ENCODE measurements around the gene VEGFD. TPM values are rescaled to one million over a fixed set of nuclear protein-coding genes. Genes with fewer than 3 reads are reported as not detected.
A peak's percentile ranks its signal among the peaks of the same experiment; 100 is the strongest.

VEGFD gene
- total and polyA plus RNA-seq, 12 donors = 1.1 to 21.0 (median 4.4) TPM

DNA sequence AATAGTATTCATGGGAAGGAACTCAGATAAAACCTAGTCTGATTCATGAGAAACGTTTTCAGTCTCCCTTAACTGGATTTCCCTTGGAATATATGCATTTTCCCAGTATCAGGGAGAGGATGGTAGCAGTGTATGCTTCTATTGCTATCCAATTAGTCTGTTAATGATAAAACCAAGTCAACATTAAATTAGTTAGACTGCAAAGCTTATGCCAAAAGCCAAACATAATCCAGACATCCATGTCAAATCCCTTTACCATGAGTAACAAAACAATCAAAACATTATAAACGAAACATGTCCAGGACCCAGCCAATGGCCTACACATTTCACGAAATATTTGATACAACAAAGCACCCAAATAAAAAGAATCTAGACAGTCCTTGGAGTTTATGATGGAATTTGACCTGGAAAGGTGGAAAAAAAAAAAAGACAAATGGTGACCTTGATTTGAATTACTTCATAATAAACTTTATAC is 34.5 kb upstream of the VEGFD start:
- TF ChIP-seq, protein P1, sequence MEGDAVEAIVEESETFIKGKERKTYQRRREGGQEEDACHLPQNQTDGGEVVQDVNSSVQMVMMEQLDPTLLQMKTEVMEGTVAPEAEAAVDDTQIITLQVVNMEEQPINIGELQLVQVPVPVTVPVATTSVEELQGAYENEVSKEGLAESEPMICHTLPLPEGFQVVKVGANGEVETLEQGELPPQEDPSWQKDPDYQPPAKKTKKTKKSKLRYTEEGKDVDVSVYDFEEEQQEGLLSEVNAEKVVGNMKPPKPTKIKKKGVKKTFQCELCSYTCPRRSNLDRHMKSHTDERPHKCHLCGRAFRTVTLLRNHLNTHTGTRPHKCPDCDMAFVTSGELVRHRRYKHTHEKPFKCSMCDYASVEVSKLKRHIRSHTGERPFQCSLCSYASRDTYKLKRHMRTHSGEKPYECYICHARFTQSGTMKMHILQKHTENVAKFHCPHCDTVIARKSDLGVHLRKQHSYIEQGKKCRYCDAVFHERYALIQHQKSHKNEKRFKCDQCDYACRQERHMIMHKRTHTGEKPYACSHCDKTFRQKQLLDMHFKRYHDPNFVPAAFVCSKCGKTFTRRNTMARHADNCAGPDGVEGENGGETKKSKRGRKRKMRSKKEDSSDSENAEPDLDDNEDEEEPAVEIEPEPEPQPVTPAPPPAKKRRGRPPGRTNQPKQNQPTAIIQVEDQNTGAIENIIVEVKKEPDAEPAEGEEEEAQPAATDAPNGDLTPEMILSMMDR (IDR thresholded peaks at IDR 0.05) = no peak

DNA sequence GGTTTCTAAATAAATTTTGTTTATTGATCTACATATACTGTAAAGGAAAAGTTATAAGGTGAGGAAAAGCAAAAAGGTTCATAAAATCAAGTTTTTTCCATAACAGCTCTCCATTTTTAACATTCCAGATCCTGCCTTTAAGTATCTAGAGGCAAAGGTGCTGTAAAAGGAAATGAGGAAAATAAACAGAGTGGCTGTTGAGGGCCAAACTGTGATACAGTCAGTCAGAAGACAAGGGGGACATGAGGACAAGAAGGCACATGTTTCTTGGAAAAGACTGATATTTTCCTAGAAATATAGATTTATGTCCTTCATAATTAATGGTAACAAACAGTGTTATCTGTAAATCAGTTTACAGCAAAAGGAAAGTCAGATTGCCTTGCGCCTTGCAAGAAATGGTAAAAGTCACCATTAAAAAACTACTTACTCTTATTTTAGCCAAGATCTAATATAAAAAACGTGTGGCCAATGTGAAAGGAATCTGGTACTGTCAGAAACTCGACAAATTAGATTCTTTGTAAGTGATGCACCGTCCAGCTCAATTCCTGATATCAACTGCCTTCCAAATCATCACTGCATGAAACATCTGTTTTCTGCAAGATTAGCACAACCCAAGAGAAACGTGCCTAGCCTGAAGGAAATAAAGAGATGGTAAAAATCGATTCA is 34.0 kb upstream of the VEGFD start:
- DNase-seq = no peak
- 68 to 71% methylated on average over 6 of the region's 6 CpGs for WGBS, 2 donors
- Histone ChIP-seq H3K27ac (peak overlapping the region in 2 of 10 donors; percentile 10 to 31), H3K9me3 (peaks cover 0 to 21% (median 3%) of the 10 kb centered on the region in 11 donors), H3K36me3 (peaks cover 0 to 19% (median 0%) of the 10 kb centered on the region in 9 donors), H3K27me3 (peaks cover 0 to 13% (median 0%) of the 10 kb centered on the region in 7 donors), H3K4me1 (no peaks in the 10 kb centered on the region), H3K4me3 (no peak overlapping the region)
- intact Hi-C loops (cut with DNase I) = loop anchor here in 1 of 10 donors (10.0 kb wide), 1 partner anchor 63 kb away; no protein-coding TSS in a partner anchor
- TF ChIP-seq, protein P1 (IDR thresholded peaks at IDR 0.05) = no peak
- ATAC-seq = no peak

More for the DNA sequence above, 34.5 kb upstream of the VEGFD start:
- H3K36me3 ChIP-seq = peaks cover 0 to 19% (median 0%) of the 10 kb centered on the region in 9 donors
- intact Hi-C loops (cut with DNase I) = loop anchor here in 1 of 10 donors (10.0 kb wide), 1 partner anchor 64 kb away; no protein-coding TSS in a partner anchor
- peaks cover 0 to 7% (median 0%) of the 10 kb centered on the region in 7 donors for H3K27me3 ChIP-seq
- H3K4me1 ChIP-seq = no peaks in the 10 kb centered on the region
- WGBS, 2 donors = 67 to 76% methylated on average over 3 of the region's 3 CpGs
- DNase-seq = no peak
- H3K4me3 ChIP-seq = no peak overlapping the region
- ATAC-seq = no peak
- peaks cover 0 to 21% (median 3%) of the 10 kb centered on the region in 11 donors for H3K9me3 ChIP-seq
- peak overlapping the region in 1 of 10 donors; percentile 10 for H3K27ac ChIP-seq

GRCh38 chrX:15416133-15416993 is 32.1 kb upstream of the VEGFD start:
- intact Hi-C loops (cut with DNase I) = loop anchor here in 1 of 10 donors (10.0 kb wide), 1 partner anchor 62 kb away; no protein-coding TSS in a partner anchor
- peaks cover 0 to 15% (median 3%) of the 10 kb centered on the region in 11 donors for H3K9me3 ChIP-seq
- H3K4me3 ChIP-seq = no peak overlapping the region
- peaks cover 0 to 30% (median 0%) of the 10 kb centered on the region in 7 donors for H3K27me3 ChIP-seq
- H3K27ac ChIP-seq = no peak overlapping the region
- 86 to 87% methylated on average over 10 of the region's 10 CpGs for WGBS, 2 donors
- ATAC-seq = no peak
- TF ChIP-seq, protein P1 (IDR thresholded peaks at IDR 0.05) = no peak
- no peaks in the 10 kb centered on the region for H3K4me1 ChIP-seq
- no peak for DNase-seq
- peaks cover 0 to 19% (median 0%) of the 10 kb centered on the region in 9 donors for H3K36me3 ChIP-seq

- Histone ChIP-seq H3K9me3 (peaks cover 0 to 12% (median 3%) of the 10 kb centered on the region in 11 donors), H3K36me3 (peaks cover 0 to 11% (median 0%) of the 10 kb centered on the region in 9 donors), H3K27ac (no peak overlapping the region), H3K4me3 (no peak overlapping the region), H3K4me1 (no peaks in the 10 kb centered on the region), H3K27me3 (peaks cover 0 to 46% (median 0%) of the 10 kb centered on the region in 7 donors)
- 71 to 75% methylated on average over 6 of the region's 6 CpGs for WGBS, 2 donors
- DNase-seq = no peak
- intact Hi-C loops (cut with DNase I) = loop anchor here in 1 of 10 donors (10.0 kb wide), 1 partner anchor 58 kb away; no protein-coding TSS in a partner anchor
- TF ChIP-seq, protein P1 (IDR thresholded peaks at IDR 0.05) = no peak
- no peak for ATAC-seq
These were observed 28.9 kb upstream of the VEGFD start for GRCh38 chrX:15413101-15413500.

Data from heart right ventricle (tissue), 16 donors.